Neural cell (in vitro differentiated cells): ENCODE results near the gene CCL26. TPM values are rescaled to one million over a fixed set of nuclear protein-coding genes. Genes with fewer than 3 reads are reported as not detected.

ENCODE experiments used
- H2AFZ ChIP-seq: fragments of 200-600, 300-800 bp; sonication (generic), shearing (Covaris generic); 2 replicates; pipeline ENCODE4 v1.6.0; 2014; ENCODE audit warnings: low read depth, mild to moderate bottlenecking, antibody characterized with exemption, low read length, moderate library complexity
- H3F3A ChIP-seq: fragments of 200-600 bp; shearing (Covaris generic); 2 replicates; pipeline ENCODE4 v1.6.1; 2016; ENCODE audit warnings: mild to moderate bottlenecking, moderate library complexity, mixed read lengths, antibody characterized with exemption, low read length; ENCODE audit not compliant: insufficient read depth, poor library complexity, severe bottlenecking
- H3K27ac ChIP-seq: fragments of 200-600, 300-800 bp; sonication (generic), shearing (Covaris generic); 2 replicates; pipeline ENCODE4 v1.5.1; 2014; ENCODE audit warnings: mild to moderate bottlenecking, low read length, moderate library complexity
- H3K27me3 ChIP-seq: fragments of 300-800, 200-600 bp; sonication (generic), shearing (Covaris generic); 2 replicates; pipeline ENCODE4 v1.6.0; 2014; ENCODE audit warnings: mild to moderate bottlenecking, low read depth, low read length, moderate library complexity; ENCODE audit not compliant: insufficient read depth
- H3K36me3 ChIP-seq: fragments of 300-800, 200-600 bp; sonication (generic), shearing (Covaris generic); 2 replicates; pipeline ENCODE4 v1.5.1; 2014; ENCODE audit warnings: mild to moderate bottlenecking, antibody characterized with exemption, low read length, moderate library complexity; ENCODE audit not compliant: insufficient read depth
- H3K4me2 ChIP-seq: fragments of 300-800, 200-600 bp; sonication (generic), shearing (Covaris generic); 2 replicates; pipeline ENCODE4 v1.6.0; 2014; ENCODE audit warnings: mild to moderate bottlenecking, low read length
- H3K4me3 ChIP-seq: fragments of 300-800, 200-600 bp; sonication (generic), shearing (Covaris generic); 2 replicates; pipeline ENCODE4 v1.5.1; 2014; ENCODE audit warnings: mild to moderate bottlenecking, low read length, moderate library complexity
- H3K79me2 ChIP-seq: fragments of 200-600 bp; shearing (Covaris generic); replicated peaks from 2 replicates; pipeline ENCODE4 v1.6.0; 2014; ENCODE audit warnings: mild to moderate bottlenecking, low read length, moderate library complexity; ENCODE audit not compliant: insufficient read depth
- H3K9ac ChIP-seq: fragments of 300-800, 200-600 bp; sonication (generic), shearing (Covaris generic); 2 replicates; pipeline ENCODE4 v1.6.1; 2016; ENCODE audit warnings: mild to moderate bottlenecking, low read length, mixed read lengths
- H3K9me2 ChIP-seq: fragments of 200-600 bp; shearing (Covaris generic); 2 replicates; pipeline ENCODE4 v1.6.1; 2016; ENCODE audit warnings: mild to moderate bottlenecking, low read length, mixed read lengths; ENCODE audit not compliant: insufficient read depth
- H3K9me3 ChIP-seq: fragments of 200-600, 300-800 bp; sonication (generic), shearing (Covaris generic); 2 replicates; pipeline ENCODE4 v1.6.1; 2016; ENCODE audit warnings: mild to moderate bottlenecking, mixed run types, low read length, moderate library complexity, mixed read lengths
- H4K20me1 ChIP-seq: fragments of 200-600 bp; shearing (Covaris generic); 2 replicates; pipeline ENCODE4 v1.6.1; 2016; ENCODE audit warnings: mild to moderate bottlenecking, mixed run types; ENCODE audit not compliant: insufficient read depth
- CTCF ChIP-seq: fragments of 450-650 bp; IDR thresholded peaks from 2 replicates; pipeline ENCODE4 v1.5.1; 2014; ENCODE audit warnings: antibody characterized with exemption, mild to moderate bottlenecking, moderate library complexity; ENCODE audit not compliant: poor library complexity, severe bottlenecking
- EP300 ChIP-seq: fragments of 450-650 bp; conservative IDR thresholded peaks from 2 replicates; pipeline ENCODE4 v1.6.1; 2014; ENCODE audit warnings: antibody characterized with exemption, mild to moderate bottlenecking, moderate library complexity; ENCODE audit not compliant: poor library complexity, severe bottlenecking
- EZH2 ChIP-seq: fragments of 200-600, 300-800 bp; shearing (Covaris generic), sonication (generic); IDR thresholded peaks from 2 replicates; pipeline ENCODE4 v1.6.1; 2014; ENCODE audit warnings: antibody characterized with exemption, low read length, borderline replicate concordance, mild to moderate bottlenecking; ENCODE audit not compliant: insufficient read depth, poor library complexity, severe bottlenecking
- MXI1 ChIP-seq: fragments of 450-650 bp; conservative IDR thresholded peaks from 2 replicates; pipeline ENCODE4 v1.6.1; 2014; ENCODE audit warnings: antibody characterized with exemption, mild to moderate bottlenecking; ENCODE audit not compliant: poor library complexity, severe bottlenecking
- POLR2AphosphoS5 ChIP-seq: IDR thresholded peaks from 2 replicates; pipeline ENCODE4 v1.6.1; 2012
- RAD21 ChIP-seq: fragments of 450-650 bp; conservative IDR thresholded peaks from 2 replicates; pipeline ENCODE4 v1.6.1; 2014; ENCODE audit warnings: antibody characterized with exemption, mild to moderate bottlenecking, moderate library complexity
- REST ChIP-seq: IDR thresholded peaks from 2 replicates; pipeline ENCODE4 v1.6.1; 2012; ENCODE audit warnings: borderline replicate concordance
- SMC3 ChIP-seq: fragments of 450-650 bp; conservative IDR thresholded peaks from 2 replicates; pipeline ENCODE4 v1.6.1; 2014; ENCODE audit warnings: antibody characterized with exemption, mild to moderate bottlenecking, moderate library complexity; ENCODE audit not compliant: poor library complexity
- TAF1 ChIP-seq: IDR thresholded peaks from 2 replicates; pipeline ENCODE4 v1.6.1; 2012; ENCODE audit warnings: low read depth
- polyA plus RNA-seq: library from polyadenylated mRNA; depleted of rRNA; stranded (reverse); fragments of >200 nt; gene quantifications from 2 replicates; pipeline ENCODE4 v1.2.3, GENCODE V29; 2014

CCL26 gene
- polyA plus RNA-seq, 1 donor from 2014 or later, result not detected

GRCh38 chr7:75735581-75736350 lies 36.2 kb downstream of the CCL26 start:
- no peak overlapping the region for H3K4me2 ChIP-seq
- H3K9ac ChIP-seq, result no peak overlapping the region
- no peaks in the 10 kb centered on the region for H3K9me3 ChIP-seq
- H3K27ac ChIP-seq, result no peak overlapping the region
- no peaks in the 10 kb centered on the region for H3K36me3 ChIP-seq
- H4K20me1 ChIP-seq, result no peaks in the 10 kb centered on the region
- H3K9me2 ChIP-seq, result no peaks in the 10 kb centered on the region
- no peaks in the 10 kb centered on the region for H3K27me3 ChIP-seq
- TF ChIP-seq SMC3 (no peak), CTCF (no peak), EZH2 (no peak), REST (no peak), RAD21 (no peak), MXI1 (no peak), EP300 (no peak)
- H3K4me3 ChIP-seq, result no peak overlapping the region
- H2AFZ ChIP-seq, result no peak overlapping the region
- H3K79me2 ChIP-seq, result no peaks in the 10 kb centered on the region
- H3F3A ChIP-seq, result no peaks in the 10 kb centered on the region

GRCh38 chr7:75734586-75735458 lies 37.2 kb downstream of the CCL26 start:
- Histone ChIP-seq H3K9me2 (no peaks in the 10 kb centered on the region), H3K4me2 (no peak overlapping the region), H3F3A (no peaks in the 10 kb centered on the region), H3K27me3 (no peaks in the 10 kb centered on the region), H3K4me3 (no peak overlapping the region), H3K27ac (no peak overlapping the region), H3K9ac (no peak overlapping the region), H3K36me3 (no peaks in the 10 kb centered on the region), H3K9me3 (no peaks in the 10 kb centered on the region), H3K79me2 (no peaks in the 10 kb centered on the region), H4K20me1 (no peaks in the 10 kb centered on the region), H2AFZ (no peak overlapping the region)
- TF ChIP-seq EP300 (no peak), POLR2AphosphoS5 (no peak), CTCF (no peak), SMC3 (no peak), EZH2 (no peak), MXI1 (no peak), REST (no peak), RAD21 (no peak), TAF1 (no peak)
